K562 (cell line): Measurements from ENCODE around the gene SOS1. TPM values are rescaled to one million over a fixed set of nuclear protein-coding genes. Genes with fewer than 3 reads are reported as not detected.

Source experiments
- BRF1 ChIP-seq: IDR thresholded peaks from 3 replicates; pipeline ENCODE4 v1.6.1; 2011; ENCODE audit warnings: borderline replicate concordance, mild to moderate bottlenecking; ENCODE audit not compliant: insufficient read length; ENCODE audit errors: extremely low read depth
- CBX8 ChIP-seq: fragments of 200-600 bp; sonication (generic); IDR thresholded peaks from 2 replicates; pipeline ENCODE4 v1.6.1; 2012; ENCODE audit warnings: borderline replicate concordance, mixed run types, low read depth, mild to moderate bottlenecking, moderate library complexity, mixed read lengths, low read length, control low read depth, inconsistent platforms; ENCODE audit not compliant: poor library complexity, severe bottlenecking; ENCODE audit errors: extremely low read depth
- GABPA ChIP-seq: fragments of 200-800 bp; sonication (Bioruptor generic); conservative IDR thresholded peaks from 2 replicates; pipeline ENCODE4 v1.6.1; 2016; ENCODE audit warnings: low read depth, missing genetic modification characterization, missing compliant biosample characterization
- ILK ChIP-seq: fragments of 450-650 bp; IDR thresholded peaks from 2 replicates; pipeline ENCODE4 v1.6.1; 2016; ENCODE audit warnings: missing genetic modification characterization, low read depth, mild to moderate bottlenecking, missing compliant biosample characterization, moderate library complexity, borderline replicate concordance
- MTA1 ChIP-seq: fragments of 450-650 bp; IDR thresholded peaks from 2 replicates; pipeline ENCODE4 v1.6.1; 2017; ENCODE audit warnings: borderline replicate concordance
- SMAD3 ChIP-seq: fragments of 450-650 bp; formaldehyde crosslinking; conservative IDR thresholded peaks from 2 replicates; pipeline ENCODE4 v1.4.0; 2020; ENCODE audit warnings: mild to moderate bottlenecking
- polyA plus RNA-seq, 8 experiments: library from polyadenylated mRNA; depleted of rRNA in 4 of 8; stranded (reverse) in 5 of 8; unstranded in 3 of 8; fragments of >200 nt; fragmentation: Nextera tagmentation in 2 of 8; fragmentation: Illumina TruSeq in 1 of 8; extraction: Ambion mirVana in 2 of 8; extraction: Trizol in 1 of 8; gene quantifications; 2 replicates each; pipeline versions ENCODE4 v1.2.1 to v1.2.3, GENCODE V29; 2011 to 2014; ENCODE audit warnings: inconsistent platforms in 1 of 8, missing spikeins in 1 of 8
- total RNA-seq, 7 experiments: library from RNA; depleted of rRNA in 6 of 7; stranded (reverse); fragments of >200 nt in 6 of 7; fragmentation: Illumina TruSeq in 2 of 7; extraction: Trizol in 2 of 7; gene quantifications; 2 replicates each; pipeline versions ENCODE4 v1.2.1 to v1.2.3, GENCODE V29; 2011 to 2021; ENCODE audit warnings: low replicate concordance in 1 of 7
- TF ChIP-seq, protein P1 (sequence below): IDR thresholded peaks from 2 replicates; pipeline ENCODE4 v1.6.1; 2016; ENCODE audit warnings: missing genetic modification characterization, missing compliant biosample characterization
- TF ChIP-seq, protein P2 (sequence below): fragments of 250-450 bp; sonication (Bioruptor Pico); IDR thresholded peaks from 2 replicates; pipeline ENCODE4 v1.6.1; 2021; ENCODE audit warnings: mild to moderate bottlenecking
- TF ChIP-seq, protein P3 (sequence below): sonication (generic); formaldehyde crosslinking; IDR thresholded peaks from 2 replicates; pipeline ENCODE4 v1.8.1; 2023; ENCODE audit warnings: mild to moderate bottlenecking, missing genetic modification reagents
- TF ChIP-seq, protein P4 (sequence below): fragments of 250-450 bp; sonication (Bioruptor Pico); IDR thresholded peaks from 2 replicates; pipeline ENCODE4 v1.4.0; 2020; ENCODE audit warnings: borderline replicate concordance
- TF ChIP-seq, protein P5 (sequence below): fragments of 450-650 bp; IDR thresholded peaks from 2 replicates; pipeline ENCODE4 v1.6.1; 2016; ENCODE audit warnings: mild to moderate bottlenecking

The SOS1 gene
- total and polyA plus RNA-seq, 9 of the 15 experiments (the other 6 are each of a cell fraction or from before 2014, with no cell fraction given): 2.5 to 27.1 (median 16.3) TPM

DNA sequence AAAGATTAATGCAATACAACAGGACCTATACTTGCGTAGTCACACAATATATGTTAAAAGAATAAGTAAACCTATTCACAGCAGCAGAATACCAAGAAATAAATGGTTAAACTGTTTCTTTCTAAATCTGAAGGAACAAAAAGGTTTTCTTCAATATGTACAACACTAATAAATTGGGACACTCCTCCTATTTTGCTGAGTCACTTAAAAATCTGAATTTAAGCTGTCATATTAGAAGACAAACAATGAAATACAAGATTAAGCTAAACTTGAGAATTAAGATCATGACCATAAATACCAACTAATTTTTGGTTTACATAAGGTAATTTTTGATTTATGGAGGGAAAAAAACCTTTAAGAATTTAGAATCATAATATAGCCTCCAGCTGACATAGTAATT lies 138.4 kb downstream of the SOS1 start (continued):
- TF ChIP-seq, protein P1, sequence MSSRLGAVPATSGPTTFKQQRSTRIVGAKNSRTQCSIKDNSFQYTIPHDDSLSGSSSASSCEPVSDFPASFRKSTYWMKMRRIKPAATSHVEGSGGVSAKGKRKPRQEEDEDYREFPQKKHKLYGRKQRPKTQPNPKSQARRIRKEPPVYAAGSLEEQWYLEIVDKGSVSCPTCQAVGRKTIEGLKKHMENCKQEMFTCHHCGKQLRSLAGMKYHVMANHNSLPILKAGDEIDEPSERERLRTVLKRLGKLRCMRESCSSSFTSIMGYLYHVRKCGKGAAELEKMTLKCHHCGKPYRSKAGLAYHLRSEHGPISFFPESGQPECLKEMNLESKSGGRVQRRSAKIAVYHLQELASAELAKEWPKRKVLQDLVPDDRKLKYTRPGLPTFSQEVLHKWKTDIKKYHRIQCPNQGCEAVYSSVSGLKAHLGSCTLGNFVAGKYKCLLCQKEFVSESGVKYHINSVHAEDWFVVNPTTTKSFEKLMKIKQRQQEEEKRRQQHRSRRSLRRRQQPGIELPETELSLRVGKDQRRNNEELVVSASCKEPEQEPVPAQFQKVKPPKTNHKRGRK (tag): no peak
- no peak for TF ChIP-seq CBX8
- no peak for TF ChIP-seq BRF1
- TF ChIP-seq, protein P2, sequence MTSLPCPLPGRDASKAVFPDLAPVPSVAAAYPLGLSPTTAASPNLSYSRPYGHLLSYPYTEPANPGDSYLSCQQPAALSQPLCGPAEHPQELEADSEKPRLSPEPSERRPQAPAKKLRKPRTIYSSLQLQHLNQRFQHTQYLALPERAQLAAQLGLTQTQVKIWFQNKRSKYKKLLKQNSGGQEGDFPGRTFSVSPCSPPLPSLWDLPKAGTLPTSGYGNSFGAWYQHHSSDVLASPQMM (CRISPR knock-in tag): no peak
- TF ChIP-seq ILK: no peak
- TF ChIP-seq GABPA (tag): no peak
- no peak for TF ChIP-seq SMAD3 (CRISPR knock-in tag)
- TF ChIP-seq, protein P3, sequence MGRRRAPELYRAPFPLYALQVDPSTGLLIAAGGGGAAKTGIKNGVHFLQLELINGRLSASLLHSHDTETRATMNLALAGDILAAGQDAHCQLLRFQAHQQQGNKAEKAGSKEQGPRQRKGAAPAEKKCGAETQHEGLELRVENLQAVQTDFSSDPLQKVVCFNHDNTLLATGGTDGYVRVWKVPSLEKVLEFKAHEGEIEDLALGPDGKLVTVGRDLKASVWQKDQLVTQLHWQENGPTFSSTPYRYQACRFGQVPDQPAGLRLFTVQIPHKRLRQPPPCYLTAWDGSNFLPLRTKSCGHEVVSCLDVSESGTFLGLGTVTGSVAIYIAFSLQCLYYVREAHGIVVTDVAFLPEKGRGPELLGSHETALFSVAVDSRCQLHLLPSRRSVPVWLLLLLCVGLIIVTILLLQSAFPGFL: no peak
- no peak for TF ChIP-seq MTA1
- TF ChIP-seq, protein P4, sequence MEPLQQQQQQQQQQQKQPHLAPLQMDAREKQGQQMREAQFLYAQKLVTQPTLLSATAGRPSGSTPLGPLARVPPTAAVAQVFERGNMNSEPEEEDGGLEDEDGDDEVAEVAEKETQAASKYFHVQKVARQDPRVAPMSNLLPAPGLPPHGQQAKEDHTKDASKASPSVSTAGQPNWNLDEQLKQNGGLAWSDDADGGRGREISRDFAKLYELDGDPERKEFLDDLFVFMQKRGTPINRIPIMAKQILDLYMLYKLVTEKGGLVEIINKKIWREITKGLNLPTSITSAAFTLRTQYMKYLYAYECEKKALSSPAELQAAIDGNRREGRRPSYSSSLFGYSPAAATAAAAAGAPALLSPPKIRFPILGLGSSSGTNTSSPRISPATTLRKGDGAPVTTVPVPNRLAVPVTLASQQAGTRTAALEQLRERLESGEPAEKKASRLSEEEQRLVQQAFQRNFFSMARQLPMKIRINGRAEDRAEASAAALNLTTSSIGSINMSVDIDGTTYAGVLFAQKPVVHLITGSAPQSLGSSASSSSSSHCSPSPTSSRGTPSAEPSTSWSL (CRISPR knock-in tag): no peak
- TF ChIP-seq, protein P5, sequence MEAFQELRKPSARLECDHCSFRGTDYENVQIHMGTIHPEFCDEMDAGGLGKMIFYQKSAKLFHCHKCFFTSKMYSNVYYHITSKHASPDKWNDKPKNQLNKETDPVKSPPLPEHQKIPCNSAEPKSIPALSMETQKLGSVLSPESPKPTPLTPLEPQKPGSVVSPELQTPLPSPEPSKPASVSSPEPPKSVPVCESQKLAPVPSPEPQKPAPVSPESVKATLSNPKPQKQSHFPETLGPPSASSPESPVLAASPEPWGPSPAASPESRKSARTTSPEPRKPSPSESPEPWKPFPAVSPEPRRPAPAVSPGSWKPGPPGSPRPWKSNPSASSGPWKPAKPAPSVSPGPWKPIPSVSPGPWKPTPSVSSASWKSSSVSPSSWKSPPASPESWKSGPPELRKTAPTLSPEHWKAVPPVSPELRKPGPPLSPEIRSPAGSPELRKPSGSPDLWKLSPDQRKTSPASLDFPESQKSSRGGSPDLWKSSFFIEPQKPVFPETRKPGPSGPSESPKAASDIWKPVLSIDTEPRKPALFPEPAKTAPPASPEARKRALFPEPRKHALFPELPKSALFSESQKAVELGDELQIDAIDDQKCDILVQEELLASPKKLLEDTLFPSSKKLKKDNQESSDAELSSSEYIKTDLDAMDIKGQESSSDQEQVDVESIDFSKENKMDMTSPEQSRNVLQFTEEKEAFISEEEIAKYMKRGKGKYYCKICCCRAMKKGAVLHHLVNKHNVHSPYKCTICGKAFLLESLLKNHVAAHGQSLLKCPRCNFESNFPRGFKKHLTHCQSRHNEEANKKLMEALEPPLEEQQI: no peak
